GM23248 (cell line): ENCODE measurements around the gene HDAC3. TPM values are rescaled to one million over a fixed set of nuclear protein-coding genes. Genes with fewer than 3 reads are reported as not detected.

ENCODE experiments used
- DNase-seq: peaks from one replicate; pipeline ENCODE4 v3.0.0-alpha.2; 2015
- H2AFZ ChIP-seq: fragments of 200-600 bp; sonication (generic); 2 replicates; pipeline ENCODE4 v1.6.1; 2016; ENCODE audit warnings: antibody characterized with exemption
- H3F3A ChIP-seq: fragments of 200-600 bp; sonication (generic); 2 replicates; pipeline ENCODE4 v1.6.1; 2016; ENCODE audit warnings: mild to moderate bottlenecking, antibody characterized with exemption, mixed run types; ENCODE audit not compliant: insufficient read depth
- H3K27ac ChIP-seq: fragments of 200-600 bp; sonication (generic); 2 replicates; pipeline ENCODE4 v1.5.1; 2016; ENCODE audit warnings: mild to moderate bottlenecking
- H3K27me3 ChIP-seq: fragments of 200-600 bp; sonication (generic); replicated peaks from 2 replicates; pipeline ENCODE4 v1.6.1; 2016; ENCODE audit warnings: mild to moderate bottlenecking; ENCODE audit not compliant: insufficient read depth
- H3K36me3 ChIP-seq: fragments of 200-600 bp; sonication (generic); 2 replicates; pipeline ENCODE4 v1.6.1; 2016; ENCODE audit warnings: low read depth, mild to moderate bottlenecking
- H3K4me1 ChIP-seq: fragments of 200-600 bp; sonication (generic); 2 replicates; pipeline ENCODE4 v1.6.1; 2016; ENCODE audit warnings: mild to moderate bottlenecking; ENCODE audit not compliant: insufficient read depth
- H3K4me2 ChIP-seq: fragments of 200-600 bp; sonication (generic); one replicate; pipeline ENCODE4 v1.6.1; 2016; ENCODE audit warnings: mild to moderate bottlenecking; ENCODE audit not compliant: unreplicated experiment
- H3K4me3 ChIP-seq: fragments of 200-600 bp; sonication (generic); 2 replicates; pipeline ENCODE4 v1.5.1; 2016; ENCODE audit warnings: mild to moderate bottlenecking
- H3K79me2 ChIP-seq: fragments of 200-600 bp; sonication (generic); 2 replicates; pipeline ENCODE4 v1.6.1; 2016; ENCODE audit warnings: mild to moderate bottlenecking; ENCODE audit not compliant: insufficient read depth
- H3K9ac ChIP-seq: fragments of 200-600 bp; sonication (generic); 2 replicates; pipeline ENCODE4 v1.6.1; 2016; ENCODE audit warnings: mild to moderate bottlenecking
- H3K9me2 ChIP-seq: fragments of 200-600 bp; sonication (generic); 2 replicates; pipeline ENCODE4 v1.6.1; 2016; ENCODE audit warnings: mixed run types, mild to moderate bottlenecking, moderate library complexity; ENCODE audit not compliant: insufficient read depth
- H3K9me3 ChIP-seq: fragments of 200-600 bp; sonication (generic); one replicate; pipeline ENCODE4 v1.6.1; 2017; ENCODE audit warnings: low read depth
- H4K20me1 ChIP-seq: fragments of 200-600 bp; sonication (generic); 2 replicates; pipeline ENCODE4 v1.6.0; 2016; ENCODE audit not compliant: insufficient read depth
- EZH2 ChIP-seq: fragments of 200-600 bp; sonication (generic); IDR thresholded peaks from 2 replicates; pipeline ENCODE4 v1.6.1; 2018; ENCODE audit warnings: antibody characterized with exemption, mild to moderate bottlenecking; ENCODE audit not compliant: insufficient read depth, poor library complexity, severe bottlenecking
- EZH2phosphoT487 ChIP-seq: fragments of 200-600 bp; sonication (generic); IDR thresholded peaks from 2 replicates; pipeline ENCODE4 v1.6.1; 2018; ENCODE audit warnings: antibody characterized with exemption, moderate library complexity, mild to moderate bottlenecking, low read depth; ENCODE audit not compliant: insufficient read depth
- WGBS, 2 experiments: methylation state at CpG; one replicate each; pipeline ENCODE4 v1.1.6; 2015 to 2017; ENCODE audit warnings: low lambda C conversion rate in 2 of 2, low coverage in 1 of 2; ENCODE audit errors: missing lambda C conversion rate in 2 of 2; 5-methylcytosine and 5-hydroxymethylcytosine counted together
- in situ Hi-C: fragments of 300-500 bp; cut with MboI; formaldehyde crosslinking; loops from 2 replicates; pipeline ENCODE4 v1.15.0; 2020
- polyA plus RNA-seq: library from polyadenylated mRNA; unstranded; fragments of >200 nt; fragmentation: Nextera tagmentation; extraction: Ambion mirVana; gene quantifications from 2 replicates; pipeline ENCODE4 v1.2.1, GENCODE V29; 2016
- total RNA-seq: library from RNA; depleted of rRNA; stranded (reverse); fragments of >200 nt; shearing (Covaris generic); gene quantifications from 2 replicates; pipeline ENCODE4 v1.2.3, GENCODE V29; 2014; rRNA removed

HDAC3 gene
- 43.8 and 53.2 TPM in 2 replicates for total RNA-seq
- 59.0 and 62.9 TPM in 2 replicates for polyA plus RNA-seq

DNA sequence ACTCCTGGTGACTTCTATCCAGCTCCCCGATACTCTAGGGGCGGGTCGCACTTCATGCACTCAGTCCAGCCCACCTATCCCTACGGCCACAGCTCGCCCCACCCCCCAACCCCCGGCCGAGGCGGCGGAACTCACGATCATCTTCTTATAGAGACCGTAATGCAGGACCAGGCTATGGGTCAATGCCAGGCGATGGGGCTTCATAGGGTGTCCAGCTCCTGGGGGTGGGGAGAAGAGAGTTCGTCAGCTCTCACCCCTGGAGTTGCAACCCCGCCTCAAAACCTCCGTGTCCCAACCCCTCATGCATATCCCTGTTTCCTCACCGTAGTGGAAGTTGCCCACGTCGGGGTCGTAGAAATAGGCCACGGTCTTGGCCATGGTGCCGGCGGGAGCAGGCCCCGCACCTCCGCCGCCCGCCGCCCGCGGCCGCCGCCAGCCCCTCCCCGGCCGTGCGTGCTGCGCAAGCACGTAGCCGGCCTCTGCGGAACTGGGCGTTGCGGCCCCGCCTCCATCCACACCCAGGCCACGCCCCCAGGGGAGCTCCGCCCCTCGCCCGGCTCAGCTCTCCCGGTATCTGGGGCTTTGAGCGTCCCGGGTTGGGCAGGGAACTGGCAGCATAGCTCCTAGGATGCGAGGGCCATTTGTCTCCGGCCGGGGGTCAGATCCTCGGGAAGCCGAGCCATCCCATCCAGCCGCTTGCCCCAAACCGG, at the start of gene HDAC3, which contains the start of gene RELL2:
Gene HDAC3 (minus strand): TSS at position 437 of the 710 bp plus-strand sequence. CDS start 59 bp downstream, at position 378.
Gene RELL2 (plus strand): TSS at position 585 of the 710 bp plus-strand sequence. CDS start 1,229 bp downstream, outside the sequence.
- H3K27me3 ChIP-seq, result no peaks in the 10 kb centered on the region
- H3K9ac ChIP-seq, result peak within 1 kb of the TSS; percentile 88
- H3K36me3 ChIP-seq, result no peaks in the 10 kb centered on the region; the same call in 1 of the 2 replicates
- H3K79me2 ChIP-seq, result peaks cover 51% of the 10 kb centered on the region
- TF ChIP-seq EZH2 (no peak), EZH2phosphoT487 (no peak)
- H3K4me3 ChIP-seq, result peak within 1 kb of the TSS; percentile 82
- peak within 1 kb of the TSS; percentile 80 for H3K4me2 ChIP-seq
- H3K27ac ChIP-seq, result peak within 1 kb of the TSS; percentile 27
- no peaks in the 10 kb centered on the region for H4K20me1 ChIP-seq
- H3K9me2 ChIP-seq, result no peaks in the 10 kb centered on the region
- peak within 1 kb of the TSS; percentile 92 for H2AFZ ChIP-seq
- 0% methylated on average over 27 to 41 of the region's 55 CpGs for WGBS, 2 experiments
- in situ Hi-C loops, result no loop called here
- DNase-seq, result peak; percentile 97
- H3K9me3 ChIP-seq, result no peaks in the 10 kb centered on the region
- peaks cover 9% of the 10 kb centered on the region for H3K4me1 ChIP-seq
- H3F3A ChIP-seq, result no peaks in the 10 kb centered on the region

DNA sequence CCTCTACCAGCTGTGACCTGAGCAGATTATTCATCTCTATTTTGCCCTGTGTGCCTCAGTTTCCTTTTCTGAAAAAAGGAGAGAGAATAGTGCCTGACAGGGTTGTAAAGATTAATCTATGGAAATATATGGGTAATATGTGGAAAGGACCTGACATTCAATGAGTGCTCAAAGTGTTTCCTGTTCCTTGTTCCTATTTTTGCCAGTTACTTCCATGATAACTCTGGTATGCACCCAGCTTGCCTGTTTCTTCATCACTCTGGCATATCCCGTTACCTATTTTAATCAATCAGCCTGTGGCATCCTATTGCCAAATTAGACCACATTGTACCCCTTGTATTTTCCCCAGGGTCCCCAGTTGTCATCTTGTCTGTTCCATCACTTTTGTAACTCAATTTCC, 48.9 kb upstream of the HDAC3 start:
- TF ChIP-seq EZH2 (no peak), EZH2phosphoT487 (no peak)
- in situ Hi-C loops, result loop anchor here (25.0 kb wide), 1 partner anchor 452 kb away; no protein-coding TSS in a partner anchor
- Histone ChIP-seq H3K9me2 (no peaks in the 10 kb centered on the region), H3K36me3 (no peaks in the 10 kb centered on the region), H3F3A (peaks cover 12% of the 10 kb centered on the region; the same call in 1 of the 2 replicates), H3K27ac (no peak overlapping the region), H2AFZ (no peak overlapping the region), H3K27me3 (peaks cover 8% of the 10 kb centered on the region; the same call in 1 of the 2 replicates), H4K20me1 (no peaks in the 10 kb centered on the region), H3K4me3 (no peak overlapping the region), H3K9me3 (no peaks in the 10 kb centered on the region), H3K79me2 (no peaks in the 10 kb centered on the region), H3K4me2 (no peak overlapping the region), H3K9ac (no peak overlapping the region), H3K4me1 (peaks cover 10% of the 10 kb centered on the region)
- DNase-seq, result no peak
- 91 to 96% methylated on average over 1 of the region's 1 CpG for WGBS, 2 experiments

DNA sequence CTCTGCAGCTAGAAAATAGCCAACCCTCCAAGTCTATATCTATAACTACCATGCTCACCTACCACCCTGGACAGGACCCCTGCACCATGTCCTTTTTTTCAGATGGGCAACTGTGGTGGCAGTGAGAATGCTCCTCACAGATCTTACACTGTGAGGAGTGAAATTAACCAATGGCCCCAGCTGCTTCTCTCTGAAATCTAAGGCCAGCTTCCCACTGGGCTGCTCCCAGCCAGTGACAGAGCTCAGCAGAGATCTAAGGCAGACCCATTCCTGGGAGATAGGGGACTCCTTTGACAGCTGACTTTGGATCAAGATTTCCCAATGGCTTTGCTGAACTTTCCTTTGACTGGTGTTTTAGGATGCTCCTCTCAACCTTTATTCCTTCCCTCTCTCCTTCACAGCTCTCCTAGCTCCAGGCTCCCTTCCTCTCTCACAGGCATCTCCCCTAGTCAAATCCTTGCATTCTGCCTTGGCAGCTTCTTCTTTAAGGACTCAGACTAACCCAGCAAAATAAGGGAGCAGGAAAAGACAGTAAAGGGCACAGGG, 47.0 kb upstream of the HDAC3 start:
- H2AFZ ChIP-seq, result no peak overlapping the region
- in situ Hi-C loops, result loop anchor here (25.0 kb wide), 1 partner anchor 454 kb away; no protein-coding TSS in a partner anchor
- DNase-seq, result no peak
- H3K4me2 ChIP-seq, result no peak overlapping the region
- H3K4me3 ChIP-seq, result no peak overlapping the region
- no peak overlapping the region for H3K9ac ChIP-seq
- no peaks in the 10 kb centered on the region for H3K36me3 ChIP-seq
- H3K27ac ChIP-seq, result no peak overlapping the region
- H3K79me2 ChIP-seq, result no peaks in the 10 kb centered on the region
- peaks cover 11% of the 10 kb centered on the region for H3K4me1 ChIP-seq
- H3K27me3 ChIP-seq, result no peaks in the 10 kb centered on the region
- no peaks in the 10 kb centered on the region for H3K9me2 ChIP-seq
- TF ChIP-seq EZH2 (no peak), EZH2phosphoT487 (no peak)
- no peaks in the 10 kb centered on the region for H4K20me1 ChIP-seq
- peaks cover 12% of the 10 kb centered on the region; the same call in 1 of the 2 replicates for H3F3A ChIP-seq
- no peaks in the 10 kb centered on the region for H3K9me3 ChIP-seq

DNA sequence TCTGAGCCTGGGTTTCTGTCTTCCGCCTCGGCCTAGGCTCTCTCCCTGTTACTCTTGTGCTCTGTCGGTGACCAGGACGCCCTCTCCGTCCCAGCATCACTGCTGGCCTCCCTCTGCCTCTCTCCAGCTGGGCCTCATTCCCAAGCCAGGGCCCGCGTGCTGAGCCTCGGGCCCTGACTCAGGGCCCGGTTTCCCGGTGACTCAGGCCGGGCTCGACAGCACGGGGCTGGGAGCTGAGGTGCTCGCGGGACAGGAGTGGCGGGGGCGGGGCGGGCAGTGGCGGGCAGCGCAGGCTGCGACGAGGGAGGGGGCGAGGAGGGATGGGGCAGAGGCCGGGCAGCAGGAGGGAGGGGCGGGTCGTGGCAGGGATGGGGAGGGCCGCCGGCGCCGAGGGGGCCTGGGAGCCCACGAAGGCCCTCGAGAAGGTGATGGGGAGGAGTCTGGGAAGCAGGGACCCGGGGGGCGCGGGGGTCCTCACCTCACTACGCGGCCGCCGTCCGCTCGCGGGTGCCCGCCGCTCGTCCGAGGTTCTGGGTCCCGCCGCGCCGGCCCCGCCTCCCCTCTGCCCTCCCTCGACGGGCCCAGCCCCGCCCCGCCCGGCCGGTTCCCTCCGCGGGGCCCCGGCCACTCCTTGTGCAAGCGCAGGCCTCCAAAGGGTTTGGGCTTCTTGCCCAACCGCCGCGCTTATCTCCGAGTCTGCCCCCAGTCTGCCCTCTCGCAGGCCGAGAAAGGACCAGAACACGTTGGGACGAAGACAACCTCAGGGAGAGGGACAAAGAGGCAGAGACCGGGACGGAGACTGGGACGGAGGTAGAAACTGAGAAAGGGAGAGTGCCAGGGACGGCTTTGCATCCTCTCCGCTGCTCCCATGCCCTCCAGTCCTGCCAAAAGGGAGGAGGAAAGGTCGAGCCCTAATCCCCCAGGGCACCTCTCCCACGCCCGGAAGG, 45.3 kb upstream of the HDAC3 start, which contains the start of gene ARAP3:
Gene ARAP3 (minus strand): TSS at position 536 of the 947 bp plus-strand sequence. CDS start 1,744 bp downstream, outside the sequence.
- H4K20me1 ChIP-seq, result no peaks in the 10 kb centered on the region
- no peaks in the 10 kb centered on the region for H3K36me3 ChIP-seq
- H3K27ac ChIP-seq, result peak within 1 kb of the TSS; percentile 55
- no peaks in the 10 kb centered on the region for H3K9me2 ChIP-seq
- H2AFZ ChIP-seq, result peak within 1 kb of the TSS; percentile 82
- peak within 1 kb of the TSS; percentile 57 for H3K4me2 ChIP-seq
- peak within 1 kb of the TSS; percentile 77 for H3K9ac ChIP-seq
- H3K27me3 ChIP-seq, result no peaks in the 10 kb centered on the region
- no peaks in the 10 kb centered on the region for H3K9me3 ChIP-seq
- H3K79me2 ChIP-seq, result no peaks in the 10 kb centered on the region
- in situ Hi-C loops, result loop anchor here (25.0 kb wide), 1 partner anchor 455 kb away; no protein-coding TSS in a partner anchor
- TF ChIP-seq EZH2phosphoT487, result no peak
- TF ChIP-seq EZH2, result no peak
- peaks cover 12% of the 10 kb centered on the region; the same call in 1 of the 2 replicates for H3F3A ChIP-seq
- H3K4me3 ChIP-seq, result peak within 1 kb of the TSS; percentile 58
- DNase-seq, result peak; percentile 96
- WGBS, 2 experiments, result 10 to 12% methylated on average over 29 to 58 of the region's 77 CpGs
- H3K4me1 ChIP-seq, result peaks cover 11% of the 10 kb centered on the region
